ENCODE measurements around the gene SPEG.

Gene SPEG

DNA sequence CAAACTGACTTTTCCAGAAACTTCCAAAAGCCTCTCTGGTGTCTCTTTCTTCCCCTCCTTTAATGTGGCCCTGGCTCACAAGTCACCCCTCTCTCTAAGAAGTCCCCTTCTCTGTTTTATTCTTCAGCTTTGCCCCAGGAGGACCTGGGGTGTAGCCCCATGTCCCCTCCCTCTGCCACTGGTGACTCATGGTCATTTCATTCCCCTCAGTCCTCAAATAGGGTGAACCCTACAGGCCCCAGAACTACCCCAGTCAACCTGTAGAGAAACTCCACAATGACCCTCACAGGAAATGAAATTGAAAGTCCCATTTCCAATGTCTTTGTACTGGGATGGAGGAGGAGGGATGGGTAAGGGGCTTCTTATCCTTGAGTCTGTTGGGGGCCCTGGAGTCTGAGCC lies 6.2 kb upstream of the SPEG start:
- H3K9me3 ChIP-seq (ENCODE audit: control insufficient read depth, low read depth, low read length) = no peaks in the 10 kb centered on the region
- no peak overlapping the region for H3K27ac ChIP-seq (ENCODE audit: low read length)
- H3K36me3 ChIP-seq (ENCODE audit: control insufficient read depth, low read depth, low read length) = no peaks in the 10 kb centered on the region
- no peak overlapping the region for H3K9ac ChIP-seq (ENCODE audit: low read length)
- no peaks in the 10 kb centered on the region for H3K4me1 ChIP-seq (ENCODE audit: control insufficient read depth, low read depth, low read length)
- no peak overlapping the region for H3K4me3 ChIP-seq (ENCODE audit: low read length)
- no peaks in the 10 kb centered on the region for H3K27me3 ChIP-seq (ENCODE audit: control insufficient read depth, insufficient read depth, low read length)

DNA sequence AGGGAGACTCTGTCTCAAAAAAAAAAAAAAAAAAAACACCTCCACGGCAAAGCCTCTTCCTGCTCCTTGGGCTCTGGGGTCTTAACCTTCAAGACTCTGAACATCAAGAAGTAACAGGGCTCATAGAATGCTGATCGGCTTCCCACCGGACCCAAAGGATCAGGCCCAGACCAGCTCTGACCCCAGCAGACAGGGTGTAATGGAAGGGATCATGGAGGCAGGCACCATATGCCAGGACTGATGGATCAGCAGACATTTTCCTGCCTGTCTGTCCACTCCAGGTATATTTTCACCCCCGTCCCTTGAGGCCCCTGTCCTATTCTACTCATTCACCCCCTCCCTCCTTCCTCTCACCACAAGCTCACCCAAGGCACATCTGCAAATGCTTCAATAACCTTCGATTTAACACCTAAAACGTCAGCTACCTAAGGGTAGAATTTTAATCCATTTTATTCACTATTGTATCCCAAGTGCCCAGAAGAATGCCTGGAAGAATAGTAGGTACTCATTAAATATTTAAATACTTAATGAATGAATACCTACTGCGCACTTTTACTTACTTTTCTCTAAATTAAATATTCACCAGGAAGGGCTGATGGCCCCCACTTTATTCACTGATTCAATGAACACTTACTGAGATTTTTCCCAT lies 4.6 kb upstream of the SPEG start:
- Histone ChIP-seq H3K9ac (ENCODE audit: low read length) (no peak overlapping the region), H3K36me3 (ENCODE audit: control insufficient read depth, low read depth, low read length) (no peaks in the 10 kb centered on the region), H3K27ac (ENCODE audit: low read length) (no peak overlapping the region), H3K4me3 (ENCODE audit: low read length) (no peak overlapping the region), H3K9me3 (ENCODE audit: control insufficient read depth, low read depth, low read length) (no peaks in the 10 kb centered on the region), H3K27me3 (ENCODE audit: control insufficient read depth, insufficient read depth, low read length) (no peaks in the 10 kb centered on the region), H3K4me1 (ENCODE audit: control insufficient read depth, low read depth, low read length) (peaks cover 5% of the 10 kb centered on the region)

DNA sequence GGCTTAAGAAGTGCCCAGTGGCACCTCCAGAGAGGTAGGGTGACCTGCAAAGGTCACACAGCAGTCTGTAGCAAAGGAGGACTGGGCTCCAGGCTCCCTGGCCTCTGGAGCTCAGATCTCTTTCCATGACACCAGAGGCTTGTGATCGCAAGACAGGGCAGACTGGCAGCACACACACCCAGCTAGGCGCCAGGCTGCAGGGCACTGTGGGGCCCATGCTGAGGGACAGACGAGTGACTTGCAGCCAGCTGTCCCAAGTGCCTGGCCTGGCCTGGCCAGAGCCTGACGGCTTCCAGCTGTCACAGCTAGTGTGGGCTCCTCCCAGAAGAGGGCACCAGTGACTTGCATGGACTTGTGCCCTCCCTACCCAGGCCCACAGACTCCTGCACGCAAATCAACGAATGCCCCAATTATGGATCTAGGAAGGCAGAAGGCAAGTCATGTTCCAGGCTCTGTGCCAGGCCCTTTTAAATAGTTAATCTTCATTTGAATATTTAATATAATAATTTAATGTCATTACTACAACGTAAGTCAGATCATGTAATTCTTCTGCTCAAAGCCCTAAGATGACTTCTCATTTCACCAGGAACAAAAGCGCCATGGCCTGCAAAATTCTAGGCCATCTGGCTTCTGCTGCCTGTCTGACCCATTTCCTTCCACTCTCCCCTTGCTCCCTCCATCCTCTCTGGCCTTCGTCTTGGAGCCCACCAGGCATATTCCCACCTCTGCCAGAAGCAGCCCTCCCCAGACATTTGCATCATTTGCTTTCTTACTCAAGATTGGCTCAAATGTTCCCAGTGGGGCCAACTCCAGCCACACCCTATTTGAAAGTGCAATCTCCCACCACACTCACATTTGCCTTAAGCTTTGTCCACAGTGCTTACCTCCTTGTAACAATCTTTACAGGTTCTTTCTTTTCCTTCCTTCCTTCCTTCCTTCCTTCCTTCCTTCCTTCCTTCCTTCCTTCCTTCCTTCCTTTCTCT lies 3.7 kb upstream of the SPEG start:
- H3K27ac ChIP-seq (ENCODE audit: low read length) = no peak overlapping the region
- H3K27me3 ChIP-seq (ENCODE audit: control insufficient read depth, insufficient read depth, low read length) = no peaks in the 10 kb centered on the region
- no peaks in the 10 kb centered on the region for H3K36me3 ChIP-seq (ENCODE audit: control insufficient read depth, low read depth, low read length)
- H3K4me1 ChIP-seq (ENCODE audit: control insufficient read depth, low read depth, low read length) = peaks cover 5% of the 10 kb centered on the region
- no peak overlapping the region for H3K4me3 ChIP-seq (ENCODE audit: low read length)
- H3K9me3 ChIP-seq (ENCODE audit: control insufficient read depth, low read depth, low read length) = no peaks in the 10 kb centered on the region
- H3K9ac ChIP-seq (ENCODE audit: low read length) = no peak overlapping the region

- Histone ChIP-seq H3K27me3 (ENCODE audit: control insufficient read depth, insufficient read depth, low read length) (no peaks in the 10 kb centered on the region), H3K36me3 (ENCODE audit: control insufficient read depth, low read depth, low read length) (no peaks in the 10 kb centered on the region), H3K9me3 (ENCODE audit: control insufficient read depth, low read depth, low read length) (no peaks in the 10 kb centered on the region), H3K4me3 (ENCODE audit: low read length) (no peak overlapping the region), H3K4me1 (ENCODE audit: control insufficient read depth, low read depth, low read length) (peaks cover 5% of the 10 kb centered on the region), H3K27ac (ENCODE audit: low read length) (peak overlapping the region; percentile 48), H3K9ac (ENCODE audit: low read length) (peak overlapping the region; percentile 16)
These were observed 776 bp upstream of the SPEG start for GRCh38 chr2:219433666-219434467.

- peak overlapping the region; percentile 16 for H3K9ac ChIP-seq (ENCODE audit: low read length)
- H3K4me1 ChIP-seq (ENCODE audit: control insufficient read depth, low read depth, low read length) = peaks cover 5% of the 10 kb centered on the region
- H3K9me3 ChIP-seq (ENCODE audit: control insufficient read depth, low read depth, low read length) = no peaks in the 10 kb centered on the region
- H3K27ac ChIP-seq (ENCODE audit: low read length) = peak overlapping the region; percentile 48
- no peak overlapping the region for H3K4me3 ChIP-seq (ENCODE audit: low read length)
- H3K27me3 ChIP-seq (ENCODE audit: control insufficient read depth, insufficient read depth, low read length) = no peaks in the 10 kb centered on the region
- no peaks in the 10 kb centered on the region for H3K36me3 ChIP-seq (ENCODE audit: control insufficient read depth, low read depth, low read length)
These were observed 250 bp upstream of the SPEG start for GRCh38 chr2:219434468-219434717.

- Histone ChIP-seq H3K9ac (ENCODE audit: low read length) (no peak overlapping the region), H3K9me3 (ENCODE audit: control insufficient read depth, low read depth, low read length) (no peaks in the 10 kb centered on the region), H3K4me3 (ENCODE audit: low read length) (no peak overlapping the region), H3K36me3 (ENCODE audit: control insufficient read depth, low read depth, low read length) (no peaks in the 10 kb centered on the region), H3K4me1 (ENCODE audit: control insufficient read depth, low read depth, low read length) (peaks cover 5% of the 10 kb centered on the region), H3K27ac (ENCODE audit: low read length) (no peak overlapping the region), H3K27me3 (ENCODE audit: control insufficient read depth, insufficient read depth, low read length) (peaks cover 2% of the 10 kb centered on the region)
These were observed 1.1 kb downstream of the SPEG start for GRCh38 chr2:219435701-219436100.

DNA sequence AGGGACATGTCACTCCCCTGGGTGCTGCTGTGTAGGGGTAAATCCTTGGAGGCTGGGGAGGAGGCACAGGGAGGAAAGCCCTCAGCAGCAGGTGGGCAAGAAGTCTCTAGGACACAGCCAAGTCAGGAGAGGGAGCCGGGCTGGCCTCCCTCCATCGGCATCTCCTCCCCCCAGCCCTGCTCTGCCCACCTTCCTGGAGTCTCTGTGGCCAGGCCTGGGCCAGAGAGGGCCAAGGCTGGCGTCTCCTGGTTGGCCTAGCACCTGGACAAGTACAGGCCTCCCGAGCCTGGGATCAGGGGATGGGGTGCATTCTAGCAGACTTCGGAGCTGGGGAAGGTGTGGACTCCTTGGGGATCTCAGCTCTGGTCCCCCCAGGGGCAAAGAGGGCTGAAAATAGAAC lies 1.8 kb downstream of the SPEG start:
- no peak overlapping the region for H3K27ac ChIP-seq (ENCODE audit: low read length)

GRCh38 chr2:219437141-219437540 lies 2.5 kb downstream of the SPEG start:
- H3K9ac ChIP-seq (ENCODE audit: low read length) = no peak overlapping the region
- no peaks in the 10 kb centered on the region for H3K9me3 ChIP-seq (ENCODE audit: control insufficient read depth, low read depth, low read length)
- H3K36me3 ChIP-seq (ENCODE audit: control insufficient read depth, low read depth, low read length) = no peaks in the 10 kb centered on the region
- H3K27me3 ChIP-seq (ENCODE audit: control insufficient read depth, insufficient read depth, low read length) = peaks cover 11% of the 10 kb centered on the region
- peaks cover 5% of the 10 kb centered on the region for H3K4me1 ChIP-seq (ENCODE audit: control insufficient read depth, low read depth, low read length)
- H3K4me3 ChIP-seq (ENCODE audit: low read length) = no peak overlapping the region
- H3K27ac ChIP-seq (ENCODE audit: low read length) = no peak overlapping the region

More for the DNA sequence above, 1.8 kb downstream of the SPEG start:
- H3K4me3 ChIP-seq (ENCODE audit: low read length) = no peak overlapping the region
- no peaks in the 10 kb centered on the region for H3K9me3 ChIP-seq (ENCODE audit: control insufficient read depth, low read depth, low read length)
- no peak overlapping the region for H3K9ac ChIP-seq (ENCODE audit: low read length)
- H3K36me3 ChIP-seq (ENCODE audit: control insufficient read depth, low read depth, low read length) = no peaks in the 10 kb centered on the region
- peaks cover 10% of the 10 kb centered on the region for H3K27me3 ChIP-seq (ENCODE audit: control insufficient read depth, insufficient read depth, low read length)
- H3K4me1 ChIP-seq (ENCODE audit: control insufficient read depth, low read depth, low read length) = peaks cover 5% of the 10 kb centered on the region

GRCh38 chr2:219437690-219438206 lies 3.1 kb downstream of the SPEG start:
- peaks cover 7% of the 10 kb centered on the region for H3K4me1 ChIP-seq (ENCODE audit: control insufficient read depth, low read depth, low read length)
- no peaks in the 10 kb centered on the region for H3K9me3 ChIP-seq (ENCODE audit: control insufficient read depth, low read depth, low read length)
- H3K4me3 ChIP-seq (ENCODE audit: low read length) = no peak overlapping the region
- no peak overlapping the region for H3K27ac ChIP-seq (ENCODE audit: low read length)
- H3K9ac ChIP-seq (ENCODE audit: low read length) = no peak overlapping the region
- no peaks in the 10 kb centered on the region for H3K36me3 ChIP-seq (ENCODE audit: control insufficient read depth, low read depth, low read length)
- H3K27me3 ChIP-seq (ENCODE audit: control insufficient read depth, insufficient read depth, low read length) = peaks cover 14% of the 10 kb centered on the region

- Histone ChIP-seq H3K27me3 (ENCODE audit: control insufficient read depth, insufficient read depth, low read length) (peaks cover 21% of the 10 kb centered on the region), H3K27ac (ENCODE audit: low read length) (no peak overlapping the region), H3K4me3 (ENCODE audit: low read length) (no peak overlapping the region), H3K36me3 (ENCODE audit: control insufficient read depth, low read depth, low read length) (no peaks in the 10 kb centered on the region), H3K9ac (ENCODE audit: low read length) (no peak overlapping the region), H3K9me3 (ENCODE audit: control insufficient read depth, low read depth, low read length) (no peaks in the 10 kb centered on the region), H3K4me1 (ENCODE audit: control insufficient read depth, low read depth, low read length) (peaks cover 9% of the 10 kb centered on the region)
These were observed 3.8 kb downstream of the SPEG start for GRCh38 chr2:219438453-219438852.

DNA sequence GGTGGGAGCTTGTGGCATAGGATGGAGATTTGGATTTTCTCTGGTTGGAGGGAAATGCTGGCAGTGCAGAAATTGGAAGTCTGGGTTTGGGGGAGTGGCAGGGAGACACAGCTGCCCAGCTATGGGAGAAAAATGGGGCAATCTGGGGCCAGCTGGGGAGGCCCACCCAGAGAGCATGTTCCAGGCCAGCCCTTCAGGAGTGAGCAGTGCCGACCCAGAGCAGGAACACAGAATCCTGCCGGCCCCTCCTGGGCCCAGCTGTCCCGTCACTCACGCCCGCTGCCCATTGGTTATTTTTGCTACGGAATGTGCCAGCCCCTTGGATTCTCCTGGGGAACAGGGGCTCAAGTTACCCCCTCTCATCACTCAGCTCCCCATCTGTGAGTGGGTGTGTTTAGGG lies 4.9 kb downstream of the SPEG start:
- H3K9ac ChIP-seq (ENCODE audit: low read length) = no peak overlapping the region
- peaks cover 4% of the 10 kb centered on the region for H3K4me1 ChIP-seq (ENCODE audit: control insufficient read depth, low read depth, low read length)
- no peaks in the 10 kb centered on the region for H3K36me3 ChIP-seq (ENCODE audit: control insufficient read depth, low read depth, low read length)
- no peak overlapping the region for H3K4me3 ChIP-seq (ENCODE audit: low read length)
- H3K27me3 ChIP-seq (ENCODE audit: control insufficient read depth, insufficient read depth, low read length) = peaks cover 23% of the 10 kb centered on the region
- H3K9me3 ChIP-seq (ENCODE audit: control insufficient read depth, low read depth, low read length) = no peaks in the 10 kb centered on the region
- no peak overlapping the region for H3K27ac ChIP-seq (ENCODE audit: low read length)

All from iPS-18a (cell line).